Activated T-helper 2 cell treated with anti-CD3 and anti-CD28 coated beads, Interferon-gamma antibody, Interleukin-2, Interleukin-4, amounts not matched to agents 10 μg/mL and 5 μg/mL and 100 μg/mL, durations not matched to agents 14 hours and 24 hours and 36 hours (primary cell): Measurements from ENCODE around the gene GNAQ. TPM values are rescaled to one million over a fixed set of nuclear protein-coding genes. Genes with fewer than 3 reads are reported as not detected.

Experiments used
- DNase-seq: peaks from one replicate; pipeline ENCODE4 v3.0.0; 2021; ENCODE audit warnings: low spot score
- H3K27ac Mint-ChIP-seq: one replicate; pipeline ENCODE4 v1.8.0; 2021; ENCODE audit warnings: mixed read lengths
- H3K27me3 Mint-ChIP-seq: one replicate; pipeline ENCODE4 v1.8.0; 2021; ENCODE audit warnings: low read depth, mixed read lengths
- H3K36me3 Mint-ChIP-seq: one replicate; pipeline ENCODE4 v1.8.0; 2021; ENCODE audit warnings: low read depth, mixed read lengths
- H3K4me1 Mint-ChIP-seq: one replicate; pipeline ENCODE4 v1.8.0; 2021; ENCODE audit warnings: low read depth, mixed read lengths
- H3K4me3 Mint-ChIP-seq: one replicate; pipeline ENCODE4 v1.8.0; 2021; ENCODE audit warnings: low read depth, mild to moderate bottlenecking, moderate library complexity, mixed read lengths
- H3K9me3 Mint-ChIP-seq: one replicate; pipeline ENCODE4 v1.8.0; 2021; ENCODE audit warnings: mixed read lengths
- intact Hi-C: fragments of 100-400 bp; cut with micrococcal nuclease; formaldehyde crosslinking; loops from one replicate; pipeline ENCODE4 v1.15.1; 2023
- total RNA-seq: library from RNA; stranded (reverse); gene quantifications from 2 replicates; pipeline ENCODE4 v1.2.3, GENCODE V29; 2022

GNAQ gene
- total RNA-seq, 1 donor from 2014 or later, result 28.6 TPM

DNA sequence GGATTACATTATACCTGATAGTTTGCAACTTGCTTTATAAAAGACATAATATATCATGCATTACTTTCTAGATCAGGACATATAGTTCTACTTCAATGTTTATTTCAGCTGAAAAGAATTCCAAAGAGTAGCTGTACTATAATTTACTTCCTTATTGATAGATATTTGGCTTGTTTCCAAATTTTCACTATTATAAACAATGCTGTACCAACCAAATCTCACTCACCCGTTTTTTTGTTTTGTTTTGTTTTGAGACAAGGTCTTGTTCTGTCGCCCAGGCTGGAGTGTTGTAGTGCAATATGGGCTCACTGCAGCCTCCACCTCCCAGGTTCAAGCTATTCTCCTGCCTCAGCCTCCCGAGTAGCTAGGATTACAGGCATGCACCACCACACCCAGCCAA, 132.7 kb downstream of the GNAQ start:
- Mint-ChIP-seq H3K27me3 (no peaks in the 10 kb centered on the region), H3K36me3 (peaks cover 48% of the 10 kb centered on the region), H3K4me3 (no peak overlapping the region), H3K4me1 (peaks cover 56% of the 10 kb centered on the region), H3K27ac (no peak overlapping the region), H3K9me3 (no peaks in the 10 kb centered on the region)
- intact Hi-C loops, result no loop called here
- no peak for DNase-seq

DNA sequence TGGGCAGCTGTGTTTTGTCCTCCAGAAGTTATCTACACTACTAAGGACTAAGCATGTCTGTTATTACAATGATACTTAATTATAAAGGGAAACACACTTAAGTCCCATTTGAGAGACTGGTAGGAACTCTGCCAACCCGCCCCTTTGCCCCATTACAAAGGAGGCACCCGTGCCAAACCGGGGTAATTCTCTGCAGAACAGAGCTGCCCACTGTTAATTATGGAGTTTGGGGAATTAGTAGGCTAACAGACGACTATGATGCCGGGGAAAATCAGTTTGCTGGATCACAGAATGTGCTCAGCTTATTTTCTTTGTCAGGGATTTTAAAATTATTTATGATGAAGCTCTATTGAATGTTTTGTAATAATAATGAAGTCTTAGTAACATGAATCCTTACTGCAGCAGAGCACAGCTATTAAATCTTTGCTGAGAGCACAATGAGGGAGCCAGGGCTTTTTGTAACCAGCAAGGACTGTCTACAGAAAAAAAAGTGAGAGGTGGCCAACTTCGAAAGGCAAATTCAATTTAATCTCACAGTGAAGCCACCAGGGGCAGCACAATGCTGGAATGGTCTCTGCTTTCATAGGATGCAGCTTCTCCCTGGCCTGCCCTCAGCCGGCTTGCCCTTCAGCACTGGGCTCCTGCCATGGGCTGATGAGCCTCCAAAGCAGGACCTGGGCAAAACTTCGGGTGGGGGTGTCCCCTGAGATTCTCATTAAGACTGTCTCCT, 134.5 kb downstream of the GNAQ start:
- Mint-ChIP-seq H3K27me3 (no peaks in the 10 kb centered on the region), H3K4me1 (peaks cover 54% of the 10 kb centered on the region), H3K36me3 (peaks cover 49% of the 10 kb centered on the region), H3K9me3 (no peaks in the 10 kb centered on the region), H3K4me3 (no peak overlapping the region), H3K27ac (no peak overlapping the region)
- intact Hi-C loops, result no loop called here
- no peak for DNase-seq

- Mint-ChIP-seq H3K27me3 (no peaks in the 10 kb centered on the region), H3K27ac (no peak overlapping the region), H3K36me3 (peaks cover 51% of the 10 kb centered on the region)
These were observed 135.2 kb downstream of the GNAQ start for GRCh38 chr9:77896269-77896937.

DNA sequence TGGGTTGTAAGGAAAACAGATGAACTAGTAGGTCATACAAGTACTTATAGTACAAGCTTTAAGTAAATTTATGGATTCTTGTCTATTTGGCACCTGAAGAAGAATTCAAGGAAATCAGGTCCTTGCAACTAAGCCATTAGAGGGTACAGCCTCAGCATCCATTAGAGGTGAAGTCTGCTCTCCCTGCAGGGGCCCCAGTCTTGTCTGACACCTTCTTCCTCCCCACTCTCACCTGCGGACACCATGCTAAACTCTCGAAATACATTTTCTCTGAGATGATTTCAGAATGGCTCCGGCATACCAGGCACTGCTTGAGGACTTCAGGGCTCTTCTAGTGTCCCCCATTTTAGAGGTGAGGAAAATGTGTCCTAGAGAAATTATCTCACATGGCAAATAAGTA, 137.9 kb downstream of the GNAQ start:
- DNase-seq, result no peak
- intact Hi-C loops, result loop anchor here (5.0 kb wide), 1 partner anchor 34 kb away; no protein-coding TSS in a partner anchor
- no peaks in the 10 kb centered on the region for H3K9me3 Mint-ChIP-seq
- no peaks in the 10 kb centered on the region for H3K27me3 Mint-ChIP-seq
- peaks cover 48% of the 10 kb centered on the region for H3K36me3 Mint-ChIP-seq
- no peak overlapping the region for H3K4me3 Mint-ChIP-seq
- no peak overlapping the region for H3K27ac Mint-ChIP-seq
- H3K4me1 Mint-ChIP-seq, result peaks cover 40% of the 10 kb centered on the region

More at GRCh38 chr9:77896269-77896937, 135.2 kb downstream of the GNAQ start:
- Mint-ChIP-seq H3K4me1 (peaks cover 55% of the 10 kb centered on the region), H3K4me3 (no peak overlapping the region), H3K9me3 (no peaks in the 10 kb centered on the region)
- DNase-seq, result no peak
- intact Hi-C loops, result no loop called here

DNA sequence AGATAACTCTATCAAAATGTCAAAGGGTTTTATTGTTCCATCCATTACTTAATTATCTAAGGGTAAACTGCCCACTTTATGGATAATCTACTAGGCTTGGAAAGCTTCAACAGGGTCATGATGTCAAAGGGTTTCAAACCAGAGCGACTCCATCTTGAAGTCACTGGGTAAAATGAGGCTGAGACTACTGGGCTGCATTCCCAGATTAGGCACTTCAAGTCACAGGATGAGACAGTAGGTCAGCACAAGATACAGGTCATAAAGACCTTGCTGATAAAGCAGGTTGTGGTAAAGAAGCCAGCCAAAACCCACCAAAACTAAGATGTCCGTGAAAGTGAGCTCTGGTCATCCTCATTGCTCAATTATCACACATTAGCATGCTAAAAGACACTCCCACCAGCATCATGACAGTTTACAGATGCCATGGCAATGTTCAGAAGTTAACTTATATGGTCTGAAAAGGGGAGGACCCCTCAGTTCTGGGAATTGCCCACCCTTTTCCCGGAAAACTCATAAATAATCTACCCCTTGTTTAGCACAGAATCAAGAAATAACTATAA, 138.6 kb downstream of the GNAQ start:
- Mint-ChIP-seq H3K27ac (no peak overlapping the region), H3K4me1 (peaks cover 36% of the 10 kb centered on the region), H3K9me3 (no peaks in the 10 kb centered on the region), H3K36me3 (peaks cover 47% of the 10 kb centered on the region), H3K27me3 (no peaks in the 10 kb centered on the region), H3K4me3 (no peak overlapping the region)
- intact Hi-C loops, result loop anchor here (5.0 kb wide), 1 partner anchor 34 kb away; no protein-coding TSS in a partner anchor
- DNase-seq, result no peak

- Mint-ChIP-seq H3K9me3 (no peaks in the 10 kb centered on the region), H3K27me3 (no peaks in the 10 kb centered on the region), H3K27ac (peak overlapping the region; percentile 77), H3K4me3 (no peak overlapping the region), H3K36me3 (peaks cover 43% of the 10 kb centered on the region), H3K4me1 (peaks cover 32% of the 10 kb centered on the region)
- DNase-seq, result no peak
- intact Hi-C loops, result loop anchor here (5.0 kb wide), 1 partner anchor 35 kb away; no protein-coding TSS in a partner anchor
These were observed 139.4 kb downstream of the GNAQ start for GRCh38 chr9:77892171-77892570.

GRCh38 chr9:77891128-77891800, 140.3 kb downstream of the GNAQ start:
- Mint-ChIP-seq H3K27me3 (no peaks in the 10 kb centered on the region), H3K4me1 (peaks cover 25% of the 10 kb centered on the region), H3K36me3 (peaks cover 37% of the 10 kb centered on the region), H3K9me3 (no peaks in the 10 kb centered on the region), H3K27ac (no peak overlapping the region), H3K4me3 (no peak overlapping the region)
- DNase-seq, result no peak
- intact Hi-C loops, result loop anchor here (5.0 kb wide), 1 partner anchor 36 kb away; no protein-coding TSS in a partner anchor

GRCh38 chr9:77887662-77888061, 143.9 kb downstream of the GNAQ start:
- peaks cover 48% of the 10 kb centered on the region for H3K4me1 Mint-ChIP-seq
- no peak overlapping the region for H3K27ac Mint-ChIP-seq
- no peaks in the 10 kb centered on the region for H3K27me3 Mint-ChIP-seq
- H3K9me3 Mint-ChIP-seq, result no peaks in the 10 kb centered on the region
- DNase-seq, result no peak
- peaks cover 26% of the 10 kb centered on the region for H3K36me3 Mint-ChIP-seq
- no peak overlapping the region for H3K4me3 Mint-ChIP-seq
- intact Hi-C loops, result no loop called here

DNA sequence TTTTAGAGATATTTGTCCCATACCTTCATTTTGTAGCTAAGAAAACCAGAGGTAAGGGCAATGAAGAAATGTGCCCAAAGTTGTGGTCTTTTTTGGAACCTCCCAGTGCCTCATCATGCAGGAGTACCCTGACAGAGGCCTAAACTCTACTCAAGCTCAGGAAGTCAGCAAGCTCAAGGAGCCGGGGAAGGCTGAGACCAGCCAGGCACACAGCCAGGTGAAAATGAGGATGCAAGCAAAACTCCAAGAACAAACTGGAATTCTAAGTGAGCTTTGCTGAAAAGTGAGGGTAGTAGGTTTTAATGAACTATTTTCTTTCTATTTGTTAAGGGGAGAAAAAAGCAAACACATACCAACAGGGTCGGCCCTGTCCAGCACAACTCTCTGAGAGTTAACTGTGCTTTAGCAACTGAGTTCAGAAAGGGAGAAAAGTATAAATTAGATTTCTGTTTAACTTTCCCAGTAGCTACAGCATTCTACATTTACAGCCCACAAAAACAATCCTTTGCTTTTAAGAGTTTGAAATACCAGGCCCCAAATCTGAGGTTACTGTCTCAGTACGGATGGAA, 146.4 kb downstream of the GNAQ start:
- intact Hi-C loops, result no loop called here
- Mint-ChIP-seq H3K9me3 (no peaks in the 10 kb centered on the region), H3K36me3 (peaks cover 19% of the 10 kb centered on the region), H3K27ac (no peak overlapping the region), H3K27me3 (no peaks in the 10 kb centered on the region), H3K4me3 (no peak overlapping the region), H3K4me1 (peaks cover 34% of the 10 kb centered on the region)
- no peak for DNase-seq

GRCh38 chr9:77883846-77884771, 147.5 kb downstream of the GNAQ start:
- DNase-seq, result no peak
- Mint-ChIP-seq H3K4me3 (no peak overlapping the region), H3K27me3 (no peaks in the 10 kb centered on the region), H3K36me3 (peaks cover 11% of the 10 kb centered on the region), H3K9me3 (no peaks in the 10 kb centered on the region), H3K4me1 (peaks cover 39% of the 10 kb centered on the region), H3K27ac (peak overlapping the region; percentile 52)
- intact Hi-C loops, result no loop called here

DNA sequence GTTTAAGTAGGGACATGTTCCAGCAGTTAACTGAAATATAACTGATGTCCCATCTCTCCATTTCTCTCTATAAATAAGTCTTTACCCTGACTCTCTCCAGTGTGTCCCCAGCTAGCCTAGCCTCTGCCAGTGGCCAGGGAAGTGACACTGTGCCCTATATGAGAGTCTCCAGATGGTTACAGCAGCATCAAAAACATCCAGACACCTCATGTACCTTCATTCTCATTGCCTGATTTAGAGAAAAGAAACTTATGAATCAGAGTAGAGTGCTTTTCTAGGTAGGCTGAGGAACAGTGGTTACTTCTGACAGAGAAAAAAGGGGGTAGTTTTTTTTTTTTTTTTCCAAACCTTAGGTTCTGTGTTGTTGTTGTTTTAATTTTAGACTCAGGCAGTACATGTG, 148.5 kb downstream of the GNAQ start:
- no peaks in the 10 kb centered on the region for H3K9me3 Mint-ChIP-seq
- peak overlapping the region; percentile 54 for H3K27ac Mint-ChIP-seq
- no peaks in the 10 kb centered on the region for H3K27me3 Mint-ChIP-seq
- peaks cover 39% of the 10 kb centered on the region for H3K4me1 Mint-ChIP-seq
- peaks cover 6% of the 10 kb centered on the region for H3K36me3 Mint-ChIP-seq
- intact Hi-C loops, result no loop called here
- no peak for DNase-seq
- H3K4me3 Mint-ChIP-seq, result no peak overlapping the region

- intact Hi-C loops, result no loop called here
- Mint-ChIP-seq H3K4me3 (no peak overlapping the region), H3K27ac (no peak overlapping the region), H3K27me3 (no peaks in the 10 kb centered on the region), H3K9me3 (no peaks in the 10 kb centered on the region), H3K36me3 (peaks cover 10% of the 10 kb centered on the region), H3K4me1 (peaks cover 39% of the 10 kb centered on the region)
- DNase-seq, result no peak
These were observed 149.3 kb downstream of the GNAQ start for GRCh38 chr9:77882294-77882693.
